Testis (tissue), 3 donors: ENCODE measurements around the gene ANKRD30B. TPM values are rescaled to one million over a fixed set of nuclear protein-coding genes. Genes with fewer than 3 reads are reported as not detected.
A peak's percentile ranks its signal among the peaks of the same experiment; 100 is the strongest.
"Not testable (repeated sequence)": the region's sequence is repeated elsewhere in the genome, so short reads cannot be mapped to it uniquely, and the experiment has no call there.

ENCODE experiments used
- DNase-seq: peaks from one replicate; pipeline ENCODE4 v3.0.0-alpha.2; 2019
- H3K27ac ChIP-seq, 2 donors: fragments of 200-600 bp; sonication (generic); one replicate each; pipeline ENCODE4 v1.5.1; 2019
- H3K27me3 ChIP-seq: fragments of 200-600 bp; sonication (generic); one replicate; pipeline ENCODE4 v1.5.1; 2019
- H3K36me3 ChIP-seq: fragments of 200-600 bp; sonication (generic); one replicate; pipeline ENCODE4 v1.5.1; 2017; ENCODE audit warnings: low read depth; ENCODE audit errors: missing control alignments
- H3K4me1 ChIP-seq: fragments of 200-600 bp; sonication (generic); one replicate; pipeline ENCODE4 v1.5.1; 2019
- H3K4me3 ChIP-seq, 2 donors: fragments of 200-600 bp; sonication (generic); one replicate each; pipeline ENCODE4 v1.5.1; 2017 to 2019
- H3K9me3 ChIP-seq: fragments of 200-600 bp; sonication (generic); one replicate; pipeline ENCODE4 v1.5.1; 2017
- POLR2A ChIP-seq: fragments of 450-650 bp; IDR thresholded peaks from one replicate; pipeline ENCODE4 v1.6.1; 2017; ENCODE audit warnings: antibody characterized with exemption, mild to moderate bottlenecking, moderate library complexity
- WGBS, 2 donors: methylation state at CpG; one replicate each; pipeline ENCODE4 v1.1.5; 2018; 5-methylcytosine and 5-hydroxymethylcytosine counted together
- intact Hi-C: fragments of 100-400 bp; cut with DNase I; formaldehyde crosslinking; loops from one replicate; pipeline ENCODE4 v1.15.1; 2023; ENCODE audit warnings: low total_unique reads
- polyA plus RNA-seq: library from polyadenylated mRNA; stranded (reverse); fragments of 350-450 nt; fragmentation: Illumina TruSeq; extraction: RNeasy Lipid Tissue Mini Kit (QIAGEN cat#74804); gene quantifications from one replicate; pipeline ENCODE4 v1.2.3, GENCODE V29; 2014; ENCODE audit warnings: low read depth, low replicate concordance; ENCODE audit not compliant: insufficient read depth
- total RNA-seq, 2 donors: library from RNA; depleted of rRNA; stranded (reverse); fragments of >200 nt; gene quantifications; one replicate each; pipeline ENCODE4 v1.2.3, GENCODE V29; 2016
- TF ChIP-seq, protein P1 (sequence below), 3 experiments: fragments of 450-650 bp in 2 of 3; fragments of 200-600 bp in 1 of 3; sonication (generic) in 1 of 3; IDR thresholded peaks; one replicate each; pipeline ENCODE4 v1.5.1; 2016 to 2019; ENCODE audit warnings: antibody characterized with exemption in 3 of 3, mild to moderate bottlenecking in 2 of 3, moderate library complexity in 1 of 3

The ANKRD30B gene
- total and polyA plus RNA-seq, 3 donors from 2014 or later: 10.5 to 42.0 (median 23.0) TPM

DNA sequence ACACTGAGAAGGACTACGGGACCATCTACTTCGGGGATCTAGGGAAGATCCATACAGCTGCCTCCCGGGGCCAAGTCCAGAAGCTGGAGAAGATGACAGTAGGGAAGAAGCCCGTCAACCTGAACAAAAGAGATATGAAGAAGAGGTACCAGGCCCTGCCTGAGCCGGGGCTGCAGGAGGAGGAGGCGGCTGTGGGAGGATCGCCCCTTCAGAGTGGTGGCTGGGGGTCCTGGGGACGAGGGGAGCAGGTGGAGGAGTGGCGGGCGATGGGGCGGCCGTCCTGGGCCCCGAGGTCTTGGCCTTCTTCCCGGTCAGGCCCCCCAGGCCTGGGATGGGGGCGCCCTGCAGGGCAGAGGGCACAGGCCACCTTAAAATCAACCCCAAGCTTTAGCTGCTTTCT, 524 bp downstream of the ANKRD30B start:
- intact Hi-C loops: no loop called here
- no peaks in the 10 kb centered on the region for H3K4me1 ChIP-seq
- peak overlapping the region; percentile 29 to 49 for H3K4me3 ChIP-seq
- no peak overlapping the region for H3K27ac ChIP-seq
- H3K27me3 ChIP-seq: no peaks in the 10 kb centered on the region
- H3K9me3 ChIP-seq: no peaks in the 10 kb centered on the region
- DNase-seq: no peak
- WGBS, 2 donors: 27 to 35% methylated on average over 12 to 15 of the region's 15 CpGs
- TF ChIP-seq, protein P1, sequence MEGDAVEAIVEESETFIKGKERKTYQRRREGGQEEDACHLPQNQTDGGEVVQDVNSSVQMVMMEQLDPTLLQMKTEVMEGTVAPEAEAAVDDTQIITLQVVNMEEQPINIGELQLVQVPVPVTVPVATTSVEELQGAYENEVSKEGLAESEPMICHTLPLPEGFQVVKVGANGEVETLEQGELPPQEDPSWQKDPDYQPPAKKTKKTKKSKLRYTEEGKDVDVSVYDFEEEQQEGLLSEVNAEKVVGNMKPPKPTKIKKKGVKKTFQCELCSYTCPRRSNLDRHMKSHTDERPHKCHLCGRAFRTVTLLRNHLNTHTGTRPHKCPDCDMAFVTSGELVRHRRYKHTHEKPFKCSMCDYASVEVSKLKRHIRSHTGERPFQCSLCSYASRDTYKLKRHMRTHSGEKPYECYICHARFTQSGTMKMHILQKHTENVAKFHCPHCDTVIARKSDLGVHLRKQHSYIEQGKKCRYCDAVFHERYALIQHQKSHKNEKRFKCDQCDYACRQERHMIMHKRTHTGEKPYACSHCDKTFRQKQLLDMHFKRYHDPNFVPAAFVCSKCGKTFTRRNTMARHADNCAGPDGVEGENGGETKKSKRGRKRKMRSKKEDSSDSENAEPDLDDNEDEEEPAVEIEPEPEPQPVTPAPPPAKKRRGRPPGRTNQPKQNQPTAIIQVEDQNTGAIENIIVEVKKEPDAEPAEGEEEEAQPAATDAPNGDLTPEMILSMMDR (IDR thresholded peaks at IDR 0.05): no peak
- TF ChIP-seq POLR2A: no peak
- no peaks in the 10 kb centered on the region for H3K36me3 ChIP-seq

DNA sequence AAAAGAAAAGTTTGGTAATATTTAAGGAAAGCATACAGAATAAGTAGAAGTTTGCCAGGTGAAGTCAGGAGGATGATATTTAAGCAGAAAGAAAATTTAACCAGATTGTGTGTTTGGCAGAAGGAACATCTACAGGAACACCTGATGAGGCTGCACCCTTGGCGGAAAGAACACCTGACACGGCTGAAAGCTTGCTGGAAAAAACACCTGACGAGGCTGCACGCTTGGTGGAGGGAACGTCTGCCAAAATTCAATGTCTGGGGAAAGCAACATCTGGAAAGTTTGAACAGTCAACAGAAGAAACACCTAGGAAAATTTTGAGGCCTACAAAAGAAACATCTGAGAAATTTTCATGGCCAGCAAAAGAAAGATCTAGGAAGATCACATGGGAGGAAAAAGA, 15.6 kb downstream of the ANKRD30B start:
- H3K36me3 ChIP-seq, H3K27me3 ChIP-seq, H3K4me3 ChIP-seq, DNase-seq, H3K9me3 ChIP-seq, intact Hi-C loops, H3K4me1 ChIP-seq, H3K27ac ChIP-seq: not testable (repeated sequence)
- 81 to 91% methylated on average over 5 of the region's 5 CpGs for WGBS, 2 donors

- H3K36me3 ChIP-seq: no peaks in the 10 kb centered on the region
- no peaks in the 10 kb centered on the region for H3K27me3 ChIP-seq
- no peak overlapping the region for H3K27ac ChIP-seq
- intact Hi-C loops: no loop called here
- H3K4me3 ChIP-seq: no peak overlapping the region
- no peak for DNase-seq
- H3K9me3 ChIP-seq: no peaks in the 10 kb centered on the region
- no peaks in the 10 kb centered on the region for H3K4me1 ChIP-seq
- TF ChIP-seq, protein P1 (IDR thresholded peaks at IDR 0.05): no peak
- TF ChIP-seq POLR2A: no peak
These were observed 19.5 kb downstream of the ANKRD30B start for GRCh38 chr18:14767474-14767873.

- no peak for DNase-seq
- Histone ChIP-seq H3K36me3 (no peaks in the 10 kb centered on the region), H3K4me1 (no peaks in the 10 kb centered on the region), H3K27ac (no peak overlapping the region), H3K27me3 (no peaks in the 10 kb centered on the region), H3K4me3 (no peak overlapping the region), H3K9me3 (no peaks in the 10 kb centered on the region)
- no peak for TF ChIP-seq POLR2A
- TF ChIP-seq, protein P1 (IDR thresholded peaks at IDR 0.05): no peak
- 27 to 63% methylated on average over 1 of the region's 1 CpG for WGBS, 2 donors
- intact Hi-C loops: no loop called here
These were observed 20.3 kb downstream of the ANKRD30B start for GRCh38 chr18:14768241-14768640.

DNA sequence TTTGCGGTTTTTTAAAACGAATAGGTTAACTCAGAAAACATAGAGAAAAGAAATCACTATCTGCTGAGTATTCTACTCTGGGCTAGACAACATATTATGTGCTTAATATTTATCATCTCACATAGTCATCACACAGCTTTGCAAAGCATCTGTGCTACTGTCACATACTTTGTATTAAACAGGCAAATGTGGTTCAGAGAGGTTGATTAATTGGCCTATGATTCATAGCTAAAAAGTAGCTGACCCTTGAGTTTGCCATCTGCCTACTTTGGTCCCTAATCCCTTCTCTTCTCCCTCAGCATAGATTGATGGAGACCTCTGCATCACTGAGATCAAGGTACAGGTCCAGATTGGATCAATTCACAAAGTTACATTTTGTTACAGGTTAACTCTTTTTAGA, 21.4 kb downstream of the ANKRD30B start:
- DNase-seq: no peak
- intact Hi-C loops: no loop called here
- Histone ChIP-seq H3K27me3 (no peaks in the 10 kb centered on the region), H3K4me3 (no peak overlapping the region), H3K27ac (no peak overlapping the region), H3K9me3 (no peaks in the 10 kb centered on the region), H3K4me1 (no peaks in the 10 kb centered on the region), H3K36me3 (no peaks in the 10 kb centered on the region)
- TF ChIP-seq POLR2A: no peak
- TF ChIP-seq, protein P1 (IDR thresholded peaks at IDR 0.05): no peak
- 85 to 95% methylated on average over 2 of the region's 2 CpGs for WGBS, 2 donors
